GM12878 (cell line): ENCODE measurements around the gene LONRF2. TPM values are rescaled to one million over a fixed set of nuclear protein-coding genes. Genes with fewer than 3 reads are reported as not detected.

Experiments used
- LARP7 ChIP-seq: fragments of 450-650 bp; IDR thresholded peaks from 2 replicates; pipeline ENCODE4 v1.6.1; 2017; ENCODE audit warnings: mild to moderate bottlenecking
- YY1 ChIP-seq: IDR thresholded peaks from 2 replicates; pipeline ENCODE4 v1.6.1; 2011; ENCODE audit warnings: low read depth, mild to moderate bottlenecking, low read length
- ZNF592 ChIP-seq: fragments of 450-650 bp; IDR thresholded peaks from 2 replicates; pipeline ENCODE4 v1.6.1; 2017; ENCODE audit warnings: mild to moderate bottlenecking, moderate library complexity
- ZSCAN29 ChIP-seq: fragments of 450-650 bp; IDR thresholded peaks from 2 replicates; pipeline ENCODE4 v1.6.1; 2017; ENCODE audit warnings: mild to moderate bottlenecking, moderate library complexity
- polyA plus RNA-seq, 11 experiments: library from polyadenylated mRNA; depleted of rRNA in 4 of 11; unstranded in 6 of 11; stranded (reverse) in 5 of 11; fragments of >200 nt; fragmentation: Nextera tagmentation in 4 of 11; fragmentation: Illumina TruSeq in 1 of 11; extraction: Ambion mirVana in 4 of 11; extraction: Trizol in 1 of 11; gene quantifications; 1 replicate in 1 of 11; 2 replicates in 10 of 11; pipeline versions ENCODE4 v1.2.1 to v1.2.3, GENCODE V29; 2011 to 2016; ENCODE audit warnings: inconsistent platforms in 2 of 11, missing spikeins in 2 of 11, low read depth in 1 of 11
- total RNA-seq, 4 experiments: library from RNA; depleted of rRNA in 3 of 4; stranded (reverse); fragments of >200 nt in 3 of 4; fragmentation: Illumina TruSeq in 1 of 4; extraction: Trizol in 1 of 4; gene quantifications; 2 replicates each; pipeline versions ENCODE4 v1.2.1 to v1.2.3, GENCODE V29; 2013 to 2021
- TF ChIP-seq, protein P1 (sequence below): fragments of 450-650 bp; IDR thresholded peaks from 2 replicates; pipeline ENCODE4 v1.6.1; 2016; ENCODE audit warnings: mild to moderate bottlenecking
- TF ChIP-seq, protein P2 (sequence below): IDR thresholded peaks from 2 replicates; pipeline ENCODE4 v1.6.1; 2012; ENCODE audit warnings: low read depth, low read length, improper control_type of control experiment

Gene LONRF2
- total and polyA plus RNA-seq, 10 of the 15 experiments (the other 5 are each of a cell fraction or from before 2014, with no cell fraction given) = under 0.01 to 0.04 (median 0.01) TPM; not detected in 4

GRCh38 chr2:100244881-100245605, 77.3 kb downstream of the LONRF2 start (continued):
- TF ChIP-seq ZNF592 (no peak), YY1 (no peak), LARP7 (no peak), ZSCAN29 (no peak)
- TF ChIP-seq, protein P1, sequence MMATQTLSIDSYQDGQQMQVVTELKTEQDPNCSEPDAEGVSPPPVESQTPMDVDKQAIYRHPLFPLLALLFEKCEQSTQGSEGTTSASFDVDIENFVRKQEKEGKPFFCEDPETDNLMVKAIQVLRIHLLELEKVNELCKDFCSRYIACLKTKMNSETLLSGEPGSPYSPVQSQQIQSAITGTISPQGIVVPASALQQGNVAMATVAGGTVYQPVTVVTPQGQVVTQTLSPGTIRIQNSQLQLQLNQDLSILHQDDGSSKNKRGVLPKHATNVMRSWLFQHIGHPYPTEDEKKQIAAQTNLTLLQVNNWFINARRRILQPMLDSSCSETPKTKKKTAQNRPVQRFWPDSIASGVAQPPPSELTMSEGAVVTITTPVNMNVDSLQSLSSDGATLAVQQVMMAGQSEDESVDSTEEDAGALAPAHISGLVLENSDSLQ = no peak
- TF ChIP-seq, protein P2, sequence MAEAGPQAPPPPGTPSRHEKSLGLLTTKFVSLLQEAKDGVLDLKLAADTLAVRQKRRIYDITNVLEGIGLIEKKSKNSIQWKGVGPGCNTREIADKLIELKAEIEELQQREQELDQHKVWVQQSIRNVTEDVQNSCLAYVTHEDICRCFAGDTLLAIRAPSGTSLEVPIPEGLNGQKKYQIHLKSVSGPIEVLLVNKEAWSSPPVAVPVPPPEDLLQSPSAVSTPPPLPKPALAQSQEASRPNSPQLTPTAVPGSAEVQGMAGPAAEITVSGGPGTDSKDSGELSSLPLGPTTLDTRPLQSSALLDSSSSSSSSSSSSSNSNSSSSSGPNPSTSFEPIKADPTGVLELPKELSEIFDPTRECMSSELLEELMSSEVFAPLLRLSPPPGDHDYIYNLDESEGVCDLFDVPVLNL = no peak
